HL-60/S4 (cell line): ENCODE results near the gene SRGAP1.

ENCODE experiments used
- in situ Hi-C: fragments of 300-500 bp; cut with MboI; formaldehyde crosslinking; loops from 2 replicates; pipeline ENCODE4 v1.14.3; 2022; ENCODE audit warnings: low sequenced_read_pairs

The SRGAP1 gene

GRCh38 chr12:63900922-63901793, 56.7 kb downstream of the SRGAP1 start:
- in situ Hi-C loops: no loop called here

DNA sequence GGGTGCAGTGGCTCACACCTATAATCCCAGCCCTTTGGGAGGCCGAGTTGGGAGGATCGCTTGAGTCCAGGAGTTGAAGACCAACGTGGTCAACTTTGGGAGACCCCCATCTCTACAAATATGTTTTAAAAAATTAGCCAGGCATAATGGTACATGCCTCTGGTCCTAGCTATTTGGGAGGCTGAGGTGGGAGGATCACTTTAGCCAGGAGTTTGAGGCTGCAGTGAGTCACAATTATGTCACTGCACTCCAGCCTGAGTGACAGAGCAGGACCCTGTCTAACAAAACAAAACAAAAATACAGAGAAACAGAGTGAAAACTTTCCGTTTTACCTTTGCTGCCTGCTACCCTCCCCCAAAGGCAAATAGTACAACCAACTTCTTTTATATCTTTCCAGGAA, 60.2 kb downstream of the SRGAP1 start:
- in situ Hi-C loops: no loop called here

- in situ Hi-C loops: no loop called here
These were observed 61.0 kb downstream of the SRGAP1 start for GRCh38 chr12:63905544-63905943.

- in situ Hi-C loops: no loop called here
These were observed 62.4 kb downstream of the SRGAP1 start for GRCh38 chr12:63906876-63907275.

- in situ Hi-C loops: no loop called here
These were observed 63.1 kb downstream of the SRGAP1 start for GRCh38 chr12:63907561-63907960.

DNA sequence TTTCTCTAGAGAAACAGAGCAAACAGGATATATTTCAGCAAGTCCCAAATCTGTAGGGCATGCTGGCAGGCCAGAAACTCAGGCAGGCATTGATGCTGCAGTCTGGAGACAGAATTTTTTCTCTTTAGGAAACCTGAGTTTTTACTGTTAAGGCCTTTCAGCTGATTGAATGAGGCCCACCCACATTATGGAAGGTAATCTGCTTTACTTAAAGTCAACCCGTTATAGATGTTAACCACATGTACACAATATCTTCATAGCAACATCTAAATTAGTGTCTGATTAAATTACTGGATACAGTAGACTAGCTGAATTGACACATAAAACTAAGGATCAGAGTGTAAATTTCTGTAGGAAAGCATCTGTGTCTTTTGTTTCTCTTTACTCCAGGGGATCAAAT, 65.2 kb downstream of the SRGAP1 start:
- in situ Hi-C loops: no loop called here

GRCh38 chr12:63911341-63911740, 66.8 kb downstream of the SRGAP1 start:
- in situ Hi-C loops: no loop called here

- in situ Hi-C loops: no loop called here
These were observed 68.2 kb downstream of the SRGAP1 start for GRCh38 chr12:63912651-63913050.

DNA sequence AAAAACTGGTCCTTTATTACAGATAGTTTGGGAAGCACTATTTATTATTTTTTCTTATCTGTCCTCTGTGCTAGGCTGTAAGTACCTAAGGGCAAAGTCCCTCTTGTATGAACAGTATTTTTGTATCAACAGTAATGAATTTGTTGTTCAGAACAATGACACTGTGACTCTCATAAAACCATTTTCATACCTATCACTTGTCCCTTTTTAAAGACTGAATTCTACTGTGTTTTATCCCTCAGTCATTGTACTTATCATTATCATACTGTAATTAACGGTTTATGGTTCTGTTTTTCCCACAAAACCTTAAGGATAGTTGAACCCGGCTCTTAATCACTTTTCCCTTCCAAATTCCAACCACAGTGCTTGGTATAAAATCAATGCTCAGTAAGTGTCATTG, 69.4 kb downstream of the SRGAP1 start:
- in situ Hi-C loops: no loop called here

- in situ Hi-C loops: no loop called here
These were observed 70.8 kb downstream of the SRGAP1 start for GRCh38 chr12:63915105-63915800.

- in situ Hi-C loops: no loop called here
These were observed 72.3 kb downstream of the SRGAP1 start for GRCh38 chr12:63916561-63917476.

- in situ Hi-C loops: no loop called here
These were observed 73.0 kb downstream of the SRGAP1 start for GRCh38 chr12:63917477-63917862.

DNA sequence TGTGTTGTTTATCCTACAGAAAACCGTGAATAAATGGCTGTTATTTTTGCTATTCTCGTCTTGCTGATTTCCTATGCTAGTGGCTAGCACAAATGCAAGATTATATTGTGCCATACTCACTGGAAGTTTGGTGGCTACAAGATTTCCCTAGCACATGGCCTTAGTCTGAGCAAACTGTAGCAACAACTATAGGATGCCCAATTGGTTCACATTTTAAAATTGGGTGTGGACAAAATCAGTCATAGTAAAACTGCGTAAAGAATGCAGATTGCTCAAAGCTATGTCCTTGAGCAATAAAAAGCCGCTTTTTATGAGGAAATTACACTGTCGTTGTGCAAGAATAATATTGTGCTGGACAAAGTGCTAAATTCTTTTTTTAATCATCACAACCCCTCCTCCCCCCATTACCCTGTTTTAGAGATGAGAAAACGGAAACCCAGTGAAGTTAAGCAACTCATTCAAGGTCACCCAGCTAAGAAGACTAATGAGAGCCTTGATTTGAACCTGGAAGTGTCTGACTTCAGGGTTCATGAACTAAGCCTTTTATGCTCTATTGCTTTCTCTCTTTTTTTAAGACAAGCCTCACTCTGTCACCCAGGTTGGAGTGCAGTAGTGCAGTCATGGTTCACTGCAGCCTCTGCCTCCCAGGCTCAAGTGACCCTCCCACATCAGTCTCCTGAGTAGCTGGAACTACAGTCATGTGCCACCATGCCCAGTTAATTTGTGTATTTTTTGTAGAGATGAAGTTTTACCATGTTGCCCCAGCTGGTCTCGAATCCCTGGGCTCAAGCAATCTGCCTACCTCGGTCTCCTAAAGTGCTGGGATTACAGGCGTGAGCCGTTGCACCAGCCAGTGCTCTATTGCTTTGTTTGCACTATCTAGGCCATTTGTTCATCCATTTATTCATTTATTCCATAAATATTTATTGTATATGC, 73.6 kb downstream of the SRGAP1 start:
- in situ Hi-C loops: no loop called here

DNA sequence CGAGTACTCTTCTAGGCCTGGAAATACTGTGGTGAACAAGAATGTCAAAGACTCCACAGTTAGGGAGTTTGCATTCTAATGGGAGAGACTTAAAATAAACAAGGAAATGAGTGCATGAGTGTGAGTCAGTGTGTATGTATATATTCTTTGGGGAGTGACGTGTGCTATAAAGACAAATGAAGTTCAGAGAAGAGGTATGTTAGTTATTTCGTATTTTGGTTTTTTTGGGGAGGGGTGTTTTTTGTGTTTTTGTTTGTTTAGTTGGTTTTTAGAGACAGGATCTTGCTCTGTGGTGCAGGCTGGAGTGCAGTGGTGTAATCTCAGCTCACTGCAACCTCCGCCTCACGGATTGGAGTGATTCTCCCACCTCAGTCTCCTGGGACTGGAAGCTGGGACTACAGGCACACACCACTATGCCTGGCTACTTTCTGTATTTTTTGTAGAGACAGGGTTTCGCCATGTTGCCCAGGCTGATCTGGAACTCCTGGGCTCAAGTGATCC, 74.3 kb downstream of the SRGAP1 start:
- in situ Hi-C loops: no loop called here

- in situ Hi-C loops: no loop called here
These were observed 75.3 kb downstream of the SRGAP1 start for GRCh38 chr12:63919756-63920155.

- in situ Hi-C loops: no loop called here
These were observed 76.7 kb downstream of the SRGAP1 start for GRCh38 chr12:63921157-63921556.

DNA sequence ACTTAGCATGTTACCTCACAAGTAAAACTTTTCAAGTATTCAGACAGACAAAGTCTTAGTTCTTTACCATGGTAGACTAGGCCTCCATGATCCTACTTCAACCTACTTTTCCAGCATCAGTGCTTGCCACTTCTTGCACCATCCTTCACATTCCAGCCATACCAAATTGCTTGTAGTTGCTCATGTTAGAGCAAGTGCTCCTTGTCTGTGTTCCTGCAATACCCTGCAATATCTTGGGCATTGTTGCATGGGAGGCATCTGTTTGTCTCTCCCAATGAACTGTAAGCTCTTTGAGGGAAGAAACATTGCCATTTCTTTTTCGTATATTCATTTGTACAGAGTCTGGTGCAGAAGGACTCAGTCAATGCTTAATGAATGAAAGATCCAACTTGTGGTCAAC, 78.0 kb downstream of the SRGAP1 start:
- in situ Hi-C loops: no loop called here

DNA sequence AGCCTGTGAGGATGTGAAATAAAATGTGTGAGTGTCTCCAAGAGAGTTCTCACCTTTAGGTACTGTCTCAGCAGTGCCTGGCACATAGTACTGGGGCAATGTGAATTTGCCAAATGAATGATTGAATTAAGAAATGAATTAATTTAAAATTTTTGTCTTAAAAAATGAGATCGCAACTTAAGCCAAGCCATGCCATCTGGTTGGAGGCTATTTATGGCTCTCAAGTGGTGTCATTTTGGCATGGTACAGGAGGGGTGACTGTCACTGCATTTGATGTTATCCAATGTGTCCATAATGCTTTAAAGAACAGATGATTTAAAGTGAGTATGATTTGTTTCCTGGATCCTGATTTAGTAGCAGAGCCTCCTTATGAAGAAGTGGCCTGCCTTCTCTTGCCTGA, 80.3 kb downstream of the SRGAP1 start:
- in situ Hi-C loops: no loop called here

DNA sequence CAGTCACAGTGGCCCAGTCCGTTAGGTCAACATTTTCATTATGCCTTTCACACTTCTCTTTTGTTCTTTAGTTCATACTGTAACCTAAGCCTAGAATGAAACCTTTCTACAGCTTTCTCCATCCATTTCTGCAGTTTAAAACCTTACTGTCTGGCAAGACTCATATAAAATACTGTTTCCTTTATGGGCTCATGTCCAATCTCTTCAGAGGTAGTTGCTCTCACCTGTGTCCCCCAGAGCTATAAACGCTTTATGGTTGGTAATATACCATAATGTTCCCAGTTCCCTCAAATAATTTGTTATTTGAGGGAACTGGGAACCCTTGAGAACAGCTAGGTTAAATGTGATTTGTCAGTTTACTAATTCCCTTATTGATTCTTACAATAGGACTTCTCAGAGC, 83.0 kb downstream of the SRGAP1 start:
- in situ Hi-C loops: no loop called here

- in situ Hi-C loops: no loop called here
These were observed 83.8 kb downstream of the SRGAP1 start for GRCh38 chr12:63928305-63928704.
